Measurements from ENCODE around the gene PTCH2.
"Not testable (repeated sequence)": the region's sequence is repeated elsewhere in the genome, so short reads cannot be mapped to it uniquely, and the experiment has no call there.

Gene PTCH2

GRCh38 chr1:44801491-44802305 lies 41.4 kb downstream of the PTCH2 start:
- DNase-seq (no peak), ATAC-seq (ENCODE audit: insufficient read depth, low read depth) (no peak)
- Histone ChIP-seq H3K79me2 (ENCODE audit: insufficient read depth, low read length) (no peaks in the 10 kb centered on the region), H4K20me1 (ENCODE audit: insufficient read depth, low read length) (no peaks in the 10 kb centered on the region), H3K36me3 (ENCODE audit: insufficient read depth, low read length) (peaks cover 41% of the 10 kb centered on the region), H3K9me3 (ENCODE audit: insufficient read depth, low read length, severe bottlenecking) (no peaks in the 10 kb centered on the region), H2AFZ (ENCODE audit: low read depth, low read length) (no peak overlapping the region), H3K9ac (ENCODE audit: low read depth, low read length) (no peak overlapping the region; the same call in 1 of the 2 replicates), H3K4me3 (ENCODE audit: low read depth in 1 of 2, low read length in 2 of 2) (peak overlapping the region in 1 of 2 experiments; percentile 21; a peak in 1 of 4 replicates), H3K4me1 (ENCODE audit: insufficient read depth, low read length) (peaks cover 34% of the 10 kb centered on the region), H3K27me3 (ENCODE audit: insufficient read depth, low read length, poor library complexity) (no peaks in the 10 kb centered on the region), H3K27ac (ENCODE audit: low read length) (no peak overlapping the region), H3K4me2 (ENCODE audit: insufficient read depth, low read length) (peak overlapping the region; percentile 92)
- no peak for TF ChIP-seq CTCF (IDR thresholded peaks at IDR 0.05; ENCODE audit: borderline replicate concordance, extremely low read depth, low read length, poor library complexity, severe bottlenecking)
- TF ChIP-seq EZH2 (IDR thresholded peaks at IDR 0.05; ENCODE audit: borderline replicate concordance, low read depth, low read length, severe bottlenecking) = no peak

- DNase-seq (peak; percentile 98), ATAC-seq (ENCODE audit: insufficient read depth, low read depth) (peak; percentile 85)
- Histone ChIP-seq H3K27ac (ENCODE audit: low read length) (peak within 1 kb of the TSS; percentile 88), H3K79me2 (ENCODE audit: insufficient read depth, low read length) (no peaks in the 10 kb centered on the region), H3K4me3 (ENCODE audit: low read depth in 1 of 2, low read length in 2 of 2) (peak within 1 kb of the TSS; percentile 55 to 76; a peak in 3 of 4 replicates), H4K20me1 (ENCODE audit: insufficient read depth, low read length) (no peaks in the 10 kb centered on the region), H3K4me1 (ENCODE audit: insufficient read depth, low read length) (peaks cover 34% of the 10 kb centered on the region), H3K36me3 (ENCODE audit: insufficient read depth, low read length) (peaks cover 29% of the 10 kb centered on the region), H3K9me3 (ENCODE audit: insufficient read depth, low read length, severe bottlenecking) (no peaks in the 10 kb centered on the region), H3K9ac (ENCODE audit: low read depth, low read length) (peak within 1 kb of the TSS; percentile 87), H3K27me3 (ENCODE audit: insufficient read depth, low read length, poor library complexity) (no peaks in the 10 kb centered on the region), H3K4me2 (ENCODE audit: insufficient read depth, low read length) (peak within 1 kb of the TSS; percentile 92), H2AFZ (ENCODE audit: low read depth, low read length) (peak within 1 kb of the TSS; percentile 89)
- TF ChIP-seq EZH2 (IDR thresholded peaks at IDR 0.05; ENCODE audit: borderline replicate concordance, low read depth, low read length, severe bottlenecking) (no peak), CTCF (IDR thresholded peaks at IDR 0.05; ENCODE audit: borderline replicate concordance, extremely low read depth, low read length, poor library complexity, severe bottlenecking) (peak; percentile 89)
Observed at GRCh38 chr1:44799770-44800584, 43.1 kb downstream of the PTCH2 start, which contains the start of gene PLK3. Gene PLK3 (plus strand): TSS chr1:44800377. CDS start chr1:44800464, 87 bp downstream.

GRCh38 chr1:44798481-44799365 lies 44.3 kb downstream of the PTCH2 start:
- DNase-seq (no peak), ATAC-seq (ENCODE audit: insufficient read depth, low read depth) (no peak)
- Histone ChIP-seq H3K4me1 (ENCODE audit: insufficient read depth, low read length) (peaks cover 34% of the 10 kb centered on the region), H3K9ac (ENCODE audit: low read depth, low read length) (peak overlapping the region; percentile 87; the same call in 1 of the 2 replicates), H2AFZ (ENCODE audit: low read depth, low read length) (peak overlapping the region; percentile 57), H4K20me1 (ENCODE audit: insufficient read depth, low read length) (no peaks in the 10 kb centered on the region), H3K79me2 (ENCODE audit: insufficient read depth, low read length) (no peaks in the 10 kb centered on the region), H3K27ac (ENCODE audit: low read length) (peak overlapping the region; percentile 31; the same call in 1 of the 2 replicates), H3K4me2 (ENCODE audit: insufficient read depth, low read length) (peak overlapping the region; percentile 92; the same call in 1 of the 2 replicates), H3K27me3 (ENCODE audit: insufficient read depth, low read length, poor library complexity) (no peaks in the 10 kb centered on the region), H3K4me3 (ENCODE audit: low read depth in 1 of 2, low read length in 2 of 2) (no peak overlapping the region), H3K36me3 (ENCODE audit: insufficient read depth, low read length) (peaks cover 19% of the 10 kb centered on the region), H3K9me3 (ENCODE audit: insufficient read depth, low read length, severe bottlenecking) (no peaks in the 10 kb centered on the region)
- TF ChIP-seq EZH2 (IDR thresholded peaks at IDR 0.05; ENCODE audit: borderline replicate concordance, low read depth, low read length, severe bottlenecking) (no peak), CTCF (IDR thresholded peaks at IDR 0.05; ENCODE audit: borderline replicate concordance, extremely low read depth, low read length, poor library complexity, severe bottlenecking) (no peak)

- not testable (repeated sequence) for H3K4me2 ChIP-seq (ENCODE audit: insufficient read depth, low read length); H3K9me3 ChIP-seq (ENCODE audit: insufficient read depth, low read length, severe bottlenecking); H3K27ac ChIP-seq (ENCODE audit: low read length); ATAC-seq (ENCODE audit: insufficient read depth, low read depth); H3K9ac ChIP-seq (ENCODE audit: low read depth, low read length); H3K79me2 ChIP-seq (ENCODE audit: insufficient read depth, low read length); DNase-seq; H4K20me1 ChIP-seq (ENCODE audit: insufficient read depth, low read length); H3K4me3 ChIP-seq (ENCODE audit: low read depth in 1 of 2, low read length in 2 of 2); H3K27me3 ChIP-seq (ENCODE audit: insufficient read depth, low read length, poor library complexity)
- H3K4me1 ChIP-seq (ENCODE audit: insufficient read depth, low read length) = peaks cover 34% of the 10 kb centered on the region
- H2AFZ ChIP-seq (ENCODE audit: low read depth, low read length) = peak overlapping the region; percentile 57; the same call in 1 of the 2 replicates
- H3K36me3 ChIP-seq (ENCODE audit: insufficient read depth, low read length) = peaks cover 11% of the 10 kb centered on the region
Observed at GRCh38 chr1:44797886-44798285, 45.2 kb downstream of the PTCH2 start.
